K562 (cell line): ENCODE measurements around the gene COL4A5. TPM values are rescaled to one million over a fixed set of nuclear protein-coding genes. Genes with fewer than 3 reads are reported as not detected.
A peak's percentile ranks its signal among the peaks of the same experiment; 100 is the strongest.

Experiments
- ARNT ChIP-seq, 2 experiments: fragments of 450-650 bp; IDR thresholded peaks; 2 replicates each; pipeline ENCODE4 v1.6.1; 2016; ENCODE audit warnings: mild to moderate bottlenecking in 1 of 2
- ATF3 ChIP-seq, 2 experiments: fragments of 450-650 bp in 1 of 2; sonication (generic) in 1 of 2; formaldehyde crosslinking in 1 of 2; IDR thresholded peaks in 1 of 2; conservative IDR thresholded peaks in 1 of 2; 2 replicates each; pipeline versions ENCODE4 v1.6.1 to v1.8.1; 2016 to 2023; ENCODE audit warnings: mild to moderate bottlenecking in 2 of 2, moderate library complexity in 2 of 2, inconsistent platforms in 1 of 2, missing genetic modification reagents in 1 of 2
- DACH1 ChIP-seq: fragments of 450-650 bp; IDR thresholded peaks from 2 replicates; pipeline ENCODE4 v1.6.1; 2018; ENCODE audit not compliant: partially characterized antibody
- ELF4 ChIP-seq: fragments of 450-650 bp; formaldehyde crosslinking; IDR thresholded peaks from 2 replicates; pipeline ENCODE4 v1.4.0; 2022; ENCODE audit warnings: missing genetic modification characterization
- ESRRB ChIP-seq: fragments of 250-450 bp; sonication (Bioruptor Pico); IDR thresholded peaks from 2 replicates; pipeline ENCODE4 v1.5.0; 2020; ENCODE audit warnings: mild to moderate bottlenecking, moderate library complexity, borderline replicate concordance
- FOSL1 ChIP-seq: fragments of 200-800 bp; sonication (Bioruptor generic); conservative IDR thresholded peaks from 2 replicates; pipeline ENCODE4 v1.6.1; 2016; ENCODE audit warnings: missing genetic modification characterization, missing compliant biosample characterization
- FOXJ3 ChIP-seq: sonication (generic); formaldehyde crosslinking; IDR thresholded peaks from 2 replicates; pipeline ENCODE4 v1.4.0; 2020; ENCODE audit warnings: mild to moderate bottlenecking, missing genetic modification reagents
- KDM1A ChIP-seq, 2 experiments: fragments of 450-650 bp; IDR thresholded peaks; 2 replicates each; pipeline ENCODE4 v1.6.1; 2016; ENCODE audit warnings: mild to moderate bottlenecking in 2 of 2
- MBD2 ChIP-seq: sonication (generic); IDR thresholded peaks from 2 replicates; pipeline ENCODE4 v1.6.1; 2016; ENCODE audit warnings: low read depth, borderline replicate concordance
- MYNN ChIP-seq, 2 experiments: sonication (generic); formaldehyde crosslinking in 1 of 2; IDR thresholded peaks; 2 replicates each; pipeline versions ENCODE4 v1.5.0 to v1.6.1; 2016 to 2020; ENCODE audit warnings: antibody characterized with exemption in 1 of 2, missing genetic modification reagents in 1 of 2
- NFE2 ChIP-seq: IDR thresholded peaks from 2 replicates; pipeline ENCODE4 v1.6.1; 2014; ENCODE audit warnings: antibody characterized with exemption, low read depth
- NFIC ChIP-seq: fragments of 450-650 bp; IDR thresholded peaks from 2 replicates; pipeline ENCODE4 v1.6.1; 2017; ENCODE audit warnings: mild to moderate bottlenecking, inconsistent platforms
- NR2C1 ChIP-seq, 2 experiments: fragments of 450-650 bp; IDR thresholded peaks; 2 replicates each; pipeline ENCODE4 v1.6.1; 2017; ENCODE audit warnings: mild to moderate bottlenecking in 2 of 2, antibody characterized with exemption in 1 of 2, inconsistent platforms in 1 of 2, missing compliant biosample characterization in 1 of 2, missing genetic modification characterization in 1 of 2
- PBX2 ChIP-seq, 2 experiments: IDR thresholded peaks in 1 of 2; conservative IDR thresholded peaks in 1 of 2; 2 replicates each; pipeline ENCODE4 v1.6.1; 2016; ENCODE audit warnings: low read depth in 2 of 2, mild to moderate bottlenecking in 1 of 2, missing compliant biosample characterization in 1 of 2, missing genetic modification characterization in 1 of 2, moderate library complexity in 1 of 2
- POLR3G ChIP-seq: IDR thresholded peaks from 2 replicates; pipeline ENCODE4 v1.6.1; 2011; ENCODE audit not compliant: insufficient read length, insufficient replicate concordance; ENCODE audit errors: extremely low read depth
- RBBP5 ChIP-seq: fragments of 200-600 bp; sonication (generic); IDR thresholded peaks from 2 replicates; pipeline ENCODE4 v1.6.1; 2012; ENCODE audit warnings: borderline replicate concordance, mild to moderate bottlenecking, low read length, control low read depth, inconsistent platforms; ENCODE audit not compliant: insufficient read depth, poor library complexity, severe bottlenecking
- SMAD4 ChIP-seq: fragments of 250-450 bp; sonication (Bioruptor Pico); conservative IDR thresholded peaks from 2 replicates; pipeline ENCODE4 v1.8.0; 2021; ENCODE audit warnings: inconsistent platforms, mild to moderate bottlenecking, moderate library complexity
- SMARCE1 ChIP-seq: fragments of 450-650 bp; IDR thresholded peaks from 2 replicates; pipeline ENCODE4 v1.7.1; 2016; ENCODE audit warnings: mild to moderate bottlenecking
- SPI1 ChIP-seq: IDR thresholded peaks from 2 replicates; pipeline ENCODE4 v1.6.1; 2011; ENCODE audit warnings: low read depth, low read length, control low read depth, borderline replicate concordance
- TCFL5 ChIP-seq: fragments of 250-450 bp; sonication (Bioruptor Pico); conservative IDR thresholded peaks from 2 replicates; pipeline ENCODE4 v1.6.1; 2021; ENCODE audit warnings: mild to moderate bottlenecking, moderate library complexity, matching md5 sums
- TEAD4 ChIP-seq, 2 experiments: sonication (generic) in 1 of 2; formaldehyde crosslinking in 1 of 2; IDR thresholded peaks; 2 replicates each; pipeline versions ENCODE4 v1.6.1 to v1.8.0; 2012 to 2022; ENCODE audit warnings: borderline replicate concordance in 1 of 2, inconsistent platforms in 1 of 2, low read length in 1 of 2, mild to moderate bottlenecking in 1 of 2, missing genetic modification reagents in 1 of 2
- ZEB2 ChIP-seq: fragments of 450-650 bp; IDR thresholded peaks from 2 replicates; pipeline ENCODE4 v1.6.1; 2016
- ZNF140 ChIP-seq: fragments of 250-450 bp; sonication (Bioruptor Pico); IDR thresholded peaks from 2 replicates; pipeline ENCODE4 v1.8.0; 2021; ENCODE audit warnings: moderate library complexity, mild to moderate bottlenecking, inconsistent platforms
- ZNF146 ChIP-seq: IDR thresholded peaks from one replicate; pipeline ENCODE4 v1.6.1; 2018; ENCODE audit warnings: missing compliant biosample characterization; ENCODE audit not compliant: unreplicated experiment
- ZNF175 ChIP-seq: fragments of 200-800 bp; sonication (Bioruptor generic); IDR thresholded peaks from 2 replicates; pipeline ENCODE4 v1.6.1; 2016; ENCODE audit warnings: low read depth, mild to moderate bottlenecking, missing genetic modification characterization, missing compliant biosample characterization
- ZNF785 ChIP-seq: fragments of 250-450 bp; sonication (Bioruptor Pico); IDR thresholded peaks from 2 replicates; pipeline ENCODE4 v1.4.0; 2020; ENCODE audit warnings: mild to moderate bottlenecking
- polyA plus RNA-seq, 8 experiments: library from polyadenylated mRNA; depleted of rRNA in 4 of 8; stranded (reverse) in 5 of 8; unstranded in 3 of 8; fragments of >200 nt; fragmentation: Nextera tagmentation in 2 of 8; fragmentation: Illumina TruSeq in 1 of 8; extraction: Ambion mirVana in 2 of 8; extraction: Trizol in 1 of 8; gene quantifications; 2 replicates each; pipeline versions ENCODE4 v1.2.1 to v1.2.3, GENCODE V29; 2011 to 2014; ENCODE audit warnings: inconsistent platforms in 1 of 8, missing spikeins in 1 of 8
- total RNA-seq, 7 experiments: library from RNA; depleted of rRNA in 6 of 7; stranded (reverse); fragments of >200 nt in 6 of 7; fragmentation: Illumina TruSeq in 2 of 7; extraction: Trizol in 2 of 7; gene quantifications; 2 replicates each; pipeline versions ENCODE4 v1.2.1 to v1.2.3, GENCODE V29; 2011 to 2021; ENCODE audit warnings: low replicate concordance in 1 of 7

COL4A5 gene
- total and polyA plus RNA-seq, 9 of the 15 experiments (the other 6 are each of a cell fraction or from before 2014, with no cell fraction given): 0.66 to 2.5 (median 1.8) TPM

- TF ChIP-seq SMAD4: peak; percentile 57
- no peak for TF ChIP-seq PBX2 (CRISPR knock-in tag; IDR thresholded peaks at IDR 0.05; ENCODE audit: low read depth)
- TF ChIP-seq PBX2 (tag; conservative IDR thresholded peaks at IDR 0.05; ENCODE audit: low read depth): no peak
- no peak for TF ChIP-seq MYNN (IDR thresholded peaks at IDR 0.05)
- TF ChIP-seq MYNN (CRISPR knock-in tag; IDR thresholded peaks at IDR 0.05): no peak
- no peak for TF ChIP-seq ZNF146 (CRISPR knock-in tag)
- peak; percentile 80; the same call in 1 of the 2 replicates for TF ChIP-seq ZEB2
- TF ChIP-seq POLR3G: no peak
- TF ChIP-seq ELF4 (CRISPR knock-in tag): no peak
- peak; percentile 91 for TF ChIP-seq NFIC
- peak; percentile 56 to 78; a peak in 3 of 4 replicates for TF ChIP-seq KDM1A (IDR thresholded peaks at IDR 0.05)
- TF ChIP-seq FOXJ3 (CRISPR knock-in tag): no peak
- peak; percentile 75 for TF ChIP-seq DACH1
- peak in 1 of 2 experiments; percentile 53; a peak in 1 of 4 replicates for TF ChIP-seq ARNT (IDR thresholded peaks at IDR 0.05)
- 0 out of 2 replicates have a peak, but pooled peaks have one; percentile 52 for TF ChIP-seq ZNF175 (CRISPR knock-in tag)
- TF ChIP-seq ESRRB (CRISPR knock-in tag): no peak
- no peak for TF ChIP-seq TCFL5 (CRISPR knock-in tag)
- TF ChIP-seq FOSL1: peak; percentile 90
- TF ChIP-seq MBD2: peak; percentile 69
- TF ChIP-seq ZNF785: no peak
- TF ChIP-seq RBBP5: no peak
- TF ChIP-seq SPI1: no peak
- TF ChIP-seq NR2C1 (IDR thresholded peaks at IDR 0.05): no peak
- no peak for TF ChIP-seq NR2C1 (tag; IDR thresholded peaks at IDR 0.05)
- peak; percentile 72 for TF ChIP-seq NFE2
- peak; percentile 99 for TF ChIP-seq TEAD4 (IDR thresholded peaks at IDR 0.05; ENCODE audit: low read length)
- TF ChIP-seq TEAD4 (CRISPR knock-in tag; IDR thresholded peaks at IDR 0.05; ENCODE audit: borderline replicate concordance): no peak
- peak; percentile 93 for TF ChIP-seq SMARCE1
- peak; percentile 46; the same call in 1 of the 2 replicates for TF ChIP-seq ATF3 (IDR thresholded peaks at IDR 0.05)
- TF ChIP-seq ATF3 (CRISPR knock-in tag; conservative IDR thresholded peaks at IDR 0.05): no peak
- no peak for TF ChIP-seq ZNF140 (CRISPR knock-in tag)
These were observed 118.6 kb downstream of the COL4A5 start (continued) for GRCh38 chrX:108558217-108558616.
